Endothelial cell of umbilical vein (primary cell): Measurements from ENCODE around the gene TSTD2. TPM values are rescaled to one million over a fixed set of nuclear protein-coding genes. Genes with fewer than 3 reads are reported as not detected.

ENCODE experiments used
- BruUV-seq: library from RNA; stranded (reverse); fragments of 400-500 nt; replicated peaks from 2 replicates; lab custom pipeline; 2021; lab: Mats Ljungman, UMichigan
- CTCF ChIA-PET: fragments of 300-600, 350-600 bp; sonication (Branson Sonifier 250); formaldehyde crosslinking; loops from one replicate; lab custom pipeline; 2021; ENCODE audit warnings: antibody characterized with exemption, inconsistent platforms; lab: Charles Lee
- POLR2A ChIA-PET: fragments of 300-600, 350-600 bp; sonication (Branson Sonifier 250); formaldehyde crosslinking; loops from one replicate; lab custom pipeline; 2021; ENCODE audit warnings: antibody characterized with exemption, inconsistent platforms; lab: Charles Lee
- DNase-seq: peaks from one replicate; pipeline ENCODE4 v3.0.0-alpha.2; 2011; ENCODE audit warnings: low read depth, low spot score
- FAIRE-seq: peaks from 2 replicates; lab custom pipeline; 2011; peaks lifted over from hg19 to GRCh38; lab: Jason Lieb, UNC
- H2AFZ ChIP-seq: 2 replicates; pipeline ENCODE4 v1.6.0; 2012; ENCODE audit warnings: low read depth, low read length, control low read depth, inconsistent platforms
- H3K27ac ChIP-seq: 2 replicates; pipeline ENCODE4 v1.5.1; 2011; ENCODE audit warnings: low read depth, mild to moderate bottlenecking, control low read depth, low read length, moderate library complexity; ENCODE audit not compliant: insufficient read depth
- H3K27me3 ChIP-seq, 2 experiments: 2 replicates each; pipeline versions ENCODE4 v1.6.0 to v1.6.1; 2011; ENCODE audit warnings: low read length in 2 of 2, mixed read lengths in 1 of 2; ENCODE audit not compliant: control insufficient read depth in 2 of 2, insufficient read depth in 2 of 2
- H3K36me3 ChIP-seq, 2 experiments: 2 replicates in 1 of 2; 3 replicates in 1 of 2; pipeline ENCODE4 v1.5.1; 2011; ENCODE audit warnings: low read length in 2 of 2, mild to moderate bottlenecking in 1 of 2, moderate library complexity in 1 of 2; ENCODE audit not compliant: control insufficient read depth in 2 of 2, insufficient read depth in 2 of 2; ENCODE audit errors: extremely low read depth in 1 of 2
- H3K4me1 ChIP-seq: 3 replicates; pipeline ENCODE4 v1.5.1; 2011; ENCODE audit warnings: mild to moderate bottlenecking, low read length; ENCODE audit not compliant: control insufficient read depth, insufficient read depth; ENCODE audit errors: extremely low read depth
- H3K4me2 ChIP-seq: 2 replicates; pipeline ENCODE4 v1.6.1; 2011; ENCODE audit warnings: low read length, control low read depth, mixed read lengths; ENCODE audit not compliant: insufficient read depth
- H3K4me3 ChIP-seq, 3 experiments: fragments of 200-600 bp in 1 of 3; sonication (generic), shearing (Covaris generic) in 1 of 3; replicated peaks in 1 of 3; 2 replicates each; pipeline ENCODE4 v1.5.1; 2011 to 2016; ENCODE audit warnings: control low read depth in 3 of 3, low read length in 3 of 3, mild to moderate bottlenecking in 2 of 3, inconsistent platforms in 1 of 3, low read depth in 1 of 3, moderate library complexity in 1 of 3; ENCODE audit not compliant: insufficient read depth in 1 of 3
- H3K79me2 ChIP-seq: 2 replicates; pipeline ENCODE4 v1.6.0; 2012; ENCODE audit warnings: low read length, inconsistent platforms; ENCODE audit not compliant: control insufficient read depth, insufficient read depth
- H3K9ac ChIP-seq: replicated peaks from 2 replicates; pipeline ENCODE3; 2011; ENCODE audit warnings: low read length, control low read depth; ENCODE audit not compliant: insufficient read depth; ENCODE audit errors: extremely low read depth
- H3K9me1 ChIP-seq: replicated peaks from 3 replicates; pipeline ENCODE4 v1.6.0; 2011; ENCODE audit warnings: mild to moderate bottlenecking, low read length; ENCODE audit not compliant: control insufficient read depth, insufficient read depth; ENCODE audit errors: extremely low read depth
- H3K9me3 ChIP-seq: replicated peaks from 2 replicates; pipeline ENCODE4 v1.5.1; 2012; ENCODE audit warnings: low read length, inconsistent platforms; ENCODE audit not compliant: control insufficient read depth, insufficient read depth
- H4K20me1 ChIP-seq: replicated peaks from 2 replicates; pipeline ENCODE3; 2011; ENCODE audit warnings: mild to moderate bottlenecking, low read length; ENCODE audit not compliant: control insufficient read depth, insufficient read depth; ENCODE audit errors: extremely low read depth
- CTCF ChIP-seq, 2 donors: IDR thresholded peaks; 1 replicate in 1 of 2; 2 replicates in 1 of 2; pipeline ENCODE4 v1.5.1; 2011; ENCODE audit warnings: low read length in 2 of 2, mild to moderate bottlenecking in 2 of 2, moderate library complexity in 2 of 2, control low read depth in 1 of 2, inconsistent platforms in 1 of 2, low read depth in 1 of 2; ENCODE audit not compliant: insufficient read depth in 1 of 2; ENCODE audit errors: extremely low read depth in 1 of 2
- EZH2 ChIP-seq: IDR thresholded peaks from 2 replicates; pipeline ENCODE4 v1.6.1; 2012; ENCODE audit warnings: borderline replicate concordance, low read depth, mild to moderate bottlenecking, moderate library complexity, low read length, inconsistent platforms; ENCODE audit not compliant: severe bottlenecking
- FOS ChIP-seq: IDR thresholded peaks from 2 replicates; pipeline ENCODE4 v1.6.1; 2011; ENCODE audit warnings: mild to moderate bottlenecking, low read length, moderate library complexity, borderline replicate concordance; ENCODE audit not compliant: insufficient read depth
- GATA2 ChIP-seq: IDR thresholded peaks from 2 replicates; pipeline ENCODE4 v1.7.0; 2011; ENCODE audit warnings: low read depth, mild to moderate bottlenecking, moderate library complexity, mixed read lengths, low read length; ENCODE audit not compliant: insufficient read length, insufficient read depth
- JUN ChIP-seq: IDR thresholded peaks from 2 replicates; pipeline ENCODE4 v1.6.1; 2011; ENCODE audit warnings: borderline replicate concordance, low read depth; ENCODE audit not compliant: insufficient read length, insufficient read depth
- MAX ChIP-seq: IDR thresholded peaks from 2 replicates; pipeline ENCODE4 v1.6.1; 2011; ENCODE audit not compliant: insufficient read depth, insufficient read length
- MYC ChIP-seq: IDR thresholded peaks from one replicate; pipeline ENCODE4 v1.6.1; 2011; ENCODE audit warnings: mild to moderate bottlenecking, low read depth, low read length
- POLR2A ChIP-seq: IDR thresholded peaks from 2 replicates; pipeline ENCODE4 v1.6.1; 2012; ENCODE audit warnings: low read depth, mild to moderate bottlenecking, control low read depth, low read length
- POLR2AphosphoS5 ChIP-seq: IDR thresholded peaks from 2 replicates; pipeline ENCODE4 v1.6.1; 2012; ENCODE audit warnings: low read depth, mild to moderate bottlenecking, control low read depth, low read length, moderate library complexity; ENCODE audit not compliant: insufficient read depth
- dilution Hi-C: fragments of 300-500 bp; cut with MboI; formaldehyde crosslinking; loops from one replicate; pipeline ENCODE4 v1.15.0; 2019; ENCODE audit warnings: low sequenced_read_pairs; ENCODE audit not compliant: extremely low pct_ligation_motif_present
- intact Hi-C: fragments of 100-400 bp; cut with micrococcal nuclease; formaldehyde crosslinking; loops from one replicate; pipeline ENCODE4 v1.10.0; 2022
- polyA plus RNA-seq, 4 experiments: library from polyadenylated mRNA; depleted of rRNA in 3 of 4; stranded (reverse) in 3 of 4; unstranded in 1 of 4; fragments of >200 nt; gene quantifications; 2 replicates each; pipeline versions ENCODE4 v1.2.1 to v1.2.3, GENCODE V29; 2011 to 2012; ENCODE audit warnings: missing spikeins in 1 of 4
- total RNA-seq: library from RNA; stranded (reverse); gene quantifications from 2 replicates; pipeline ENCODE4 v1.2.3, GENCODE V29; 2021

TSTD2 gene
- total and polyA plus RNA-seq, 2 donors (not counting 3 experiments of a cell fraction or from before 2014, with no cell fraction given), result 13.7 to 15.9 TPM

- no peaks in the 10 kb centered on the region for H4K20me1 ChIP-seq
Observed at GRCh38 chr9:97567894-97568202, 65.3 kb downstream of the TSTD2 start.

More at GRCh38 chr9:97567894-97568202, 65.3 kb downstream of the TSTD2 start:
- H3K9me1 ChIP-seq, result no peaks in the 10 kb centered on the region
- BruUV-seq, result no TSS peak
- peaks cover 16% of the 10 kb centered on the region for H3K4me1 ChIP-seq
- DNase-seq, result peak; percentile 66
- H3K4me2 ChIP-seq, result no peak overlapping the region
- H2AFZ ChIP-seq, result no peak overlapping the region
- POLR2A ChIA-PET, result no interaction called here
- no peak overlapping the region for H3K27ac ChIP-seq
- peak; percentile 72 for FAIRE-seq
- intact Hi-C loops (no loop called here), dilution Hi-C loops (no loop called here)
- CTCF ChIA-PET, result interaction anchor here (1.0 to 2.5 kb wide), 3 partner anchors 22 to 48 kb away, joined by 3 to 9 read pairs (median 4); no protein-coding TSS in a partner anchor
- no peak overlapping the region for H3K4me3 ChIP-seq
- no peaks in the 10 kb centered on the region for H3K9me3 ChIP-seq
- no peaks in the 10 kb centered on the region for H3K36me3 ChIP-seq
- TF ChIP-seq JUN (peak; percentile 18), MYC (no peak), POLR2AphosphoS5 (no peak), FOS (no peak), MAX (no peak), EZH2 (no peak), CTCF (IDR thresholded peaks at IDR 0.05; ENCODE audit: extremely low read depth in 1 of 2, insufficient read depth in 1 of 2, low read depth in 1 of 2, low read length in 2 of 2) (no peak), POLR2A (no peak), GATA2 (peak; percentile 54)
- no peak overlapping the region for H3K9ac ChIP-seq
- H3K27me3 ChIP-seq, result peaks cover 3 to 13% of the 10 kb centered on the region in 2 experiments
- H3K79me2 ChIP-seq, result no peaks in the 10 kb centered on the region
